GM19193 (cell line): ENCODE measurements around the gene FAM111A.
A peak's percentile ranks its signal among the peaks of the same experiment; 100 is the strongest.

Source experiments
- POLR2A ChIP-seq: IDR thresholded peaks from 4 replicates; pipeline ENCODE4 v1.6.1; 2011; ENCODE audit not compliant: insufficient read depth, insufficient read length; ENCODE audit errors: extremely low read depth

FAM111A gene, protein sequence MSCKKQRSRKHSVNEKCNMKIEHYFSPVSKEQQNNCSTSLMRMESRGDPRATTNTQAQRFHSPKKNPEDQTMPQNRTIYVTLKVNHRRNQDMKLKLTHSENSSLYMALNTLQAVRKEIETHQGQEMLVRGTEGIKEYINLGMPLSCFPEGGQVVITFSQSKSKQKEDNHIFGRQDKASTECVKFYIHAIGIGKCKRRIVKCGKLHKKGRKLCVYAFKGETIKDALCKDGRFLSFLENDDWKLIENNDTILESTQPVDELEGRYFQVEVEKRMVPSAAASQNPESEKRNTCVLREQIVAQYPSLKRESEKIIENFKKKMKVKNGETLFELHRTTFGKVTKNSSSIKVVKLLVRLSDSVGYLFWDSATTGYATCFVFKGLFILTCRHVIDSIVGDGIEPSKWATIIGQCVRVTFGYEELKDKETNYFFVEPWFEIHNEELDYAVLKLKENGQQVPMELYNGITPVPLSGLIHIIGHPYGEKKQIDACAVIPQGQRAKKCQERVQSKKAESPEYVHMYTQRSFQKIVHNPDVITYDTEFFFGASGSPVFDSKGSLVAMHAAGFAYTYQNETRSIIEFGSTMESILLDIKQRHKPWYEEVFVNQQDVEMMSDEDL

DNA sequence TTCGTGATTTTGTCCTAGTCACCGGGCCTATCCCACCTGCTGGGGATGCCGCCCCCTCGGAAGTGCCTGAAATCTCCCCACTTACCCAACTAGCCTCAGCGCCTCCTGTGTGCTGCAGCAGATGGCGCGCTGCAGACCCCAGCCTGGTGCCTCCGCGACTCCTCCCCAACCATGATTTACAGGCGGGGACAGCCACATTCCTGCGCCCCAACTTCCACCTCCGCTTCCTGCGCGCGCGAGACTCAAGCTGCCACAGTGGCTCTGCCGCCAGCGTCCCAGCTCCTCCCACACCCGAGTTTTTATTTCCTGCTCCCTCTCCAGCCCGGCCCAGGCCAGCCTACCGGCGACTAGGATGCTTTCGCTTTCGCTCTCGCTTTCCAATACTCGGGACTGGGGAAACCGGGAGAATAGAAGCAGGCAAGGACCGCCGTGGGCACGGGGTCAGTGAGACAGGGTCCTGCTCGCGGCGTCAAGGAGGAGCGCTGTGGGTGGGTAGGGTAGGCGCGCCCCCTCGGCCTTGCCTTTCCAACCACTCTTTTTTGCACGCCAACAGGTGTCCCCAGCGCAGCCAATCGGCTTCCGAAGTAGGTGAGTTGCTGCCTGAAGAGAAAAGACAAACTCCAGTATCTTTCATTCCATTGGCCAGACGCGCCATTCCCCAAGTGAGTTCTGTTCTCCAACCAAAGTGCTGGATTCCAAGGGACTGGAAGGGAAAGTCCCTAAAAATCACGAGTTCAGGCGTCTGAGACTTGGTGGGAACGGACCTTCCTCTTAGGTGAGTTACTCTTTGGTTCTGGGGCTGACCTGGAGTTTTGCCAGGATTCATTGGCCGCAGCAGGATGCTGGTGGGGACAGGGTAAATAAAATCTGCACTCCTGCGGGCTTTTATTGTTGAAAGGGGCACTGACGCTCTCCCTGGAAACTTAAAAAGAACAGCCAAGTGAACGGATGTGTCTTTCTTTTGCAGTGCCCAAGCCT is at the start of gene FAM111A:
Gene FAM111A (plus strand): TSS at position 327 of the 978 bp plus-strand sequence. CDS start 6,017 bp downstream, outside the sequence.
- peak; percentile 65 for TF ChIP-seq POLR2A

DNA sequence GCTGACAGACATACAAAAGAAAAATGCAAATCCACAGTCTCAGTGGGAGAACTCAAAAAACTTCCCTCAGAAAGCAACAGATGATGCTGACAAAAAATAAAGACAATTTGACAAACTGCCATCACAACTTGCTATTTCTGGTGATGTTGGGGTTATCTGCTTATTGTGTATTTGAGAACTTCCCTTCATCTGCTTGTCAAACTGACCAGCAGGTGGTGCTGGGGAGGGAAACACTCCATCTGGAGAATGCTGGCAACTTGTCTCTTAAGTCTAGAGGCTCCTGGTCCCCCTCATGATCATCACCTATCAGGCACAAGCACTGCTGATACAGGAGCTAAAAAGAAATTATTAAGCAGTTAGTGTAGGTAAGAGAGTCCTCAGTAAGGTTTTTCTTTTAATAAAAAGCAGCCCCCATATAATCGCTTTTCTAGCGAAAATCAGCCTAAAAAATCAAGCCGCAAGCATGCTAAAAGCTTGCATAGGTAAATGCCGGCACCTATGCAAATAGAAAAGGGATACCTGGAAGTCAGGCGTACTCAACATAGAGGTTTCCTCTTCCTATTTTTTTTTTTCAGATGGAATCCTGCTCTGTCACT is 45.4 kb upstream of the FAM111A start:
- TF ChIP-seq POLR2A, result no peak

DNA sequence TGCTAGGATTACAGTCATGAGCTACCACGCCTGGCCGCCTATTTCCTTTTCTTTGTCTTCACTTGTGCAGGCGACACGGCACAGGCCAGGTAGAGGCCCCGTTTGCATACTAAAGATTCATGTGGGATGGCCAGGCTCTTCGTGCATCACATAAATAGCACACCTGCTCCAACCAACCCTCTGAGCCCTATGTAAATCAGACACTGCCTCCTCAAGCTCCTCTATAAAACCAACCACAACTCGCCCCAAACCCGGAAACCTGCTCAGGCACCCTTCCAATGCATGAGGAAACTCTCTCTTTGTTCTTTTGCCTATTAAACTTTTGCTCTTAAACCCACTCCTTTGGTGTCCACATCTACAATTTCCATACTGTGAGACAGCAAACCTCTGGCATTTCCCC is 44.7 kb upstream of the FAM111A start:
- TF ChIP-seq POLR2A, result peak; percentile 31

DNA sequence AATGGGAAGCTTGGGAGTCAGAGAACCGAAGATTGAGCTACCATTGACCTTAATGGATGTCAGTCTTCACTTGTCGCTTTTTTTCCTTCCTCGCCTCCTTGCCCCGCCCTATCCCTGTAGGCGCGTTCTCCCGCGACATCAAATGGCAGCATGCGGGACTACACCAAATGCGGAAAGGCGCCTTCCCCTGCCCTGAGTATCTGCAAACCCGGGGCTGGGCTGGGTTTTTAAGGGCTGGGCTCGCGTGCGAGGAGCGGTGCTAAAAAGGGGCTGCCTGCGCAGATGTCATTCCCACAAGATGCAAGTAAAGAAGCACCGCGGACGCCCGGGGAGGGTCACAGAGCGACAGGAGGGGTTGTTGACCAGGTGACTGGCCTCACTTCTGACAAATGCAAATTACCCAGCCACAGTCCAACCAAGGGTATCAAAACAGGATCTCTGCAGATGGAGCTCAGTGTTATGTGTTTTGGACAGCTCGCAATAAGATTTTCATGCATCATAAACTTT is 40.3 kb upstream of the FAM111A start:
- no peak for TF ChIP-seq POLR2A

DNA sequence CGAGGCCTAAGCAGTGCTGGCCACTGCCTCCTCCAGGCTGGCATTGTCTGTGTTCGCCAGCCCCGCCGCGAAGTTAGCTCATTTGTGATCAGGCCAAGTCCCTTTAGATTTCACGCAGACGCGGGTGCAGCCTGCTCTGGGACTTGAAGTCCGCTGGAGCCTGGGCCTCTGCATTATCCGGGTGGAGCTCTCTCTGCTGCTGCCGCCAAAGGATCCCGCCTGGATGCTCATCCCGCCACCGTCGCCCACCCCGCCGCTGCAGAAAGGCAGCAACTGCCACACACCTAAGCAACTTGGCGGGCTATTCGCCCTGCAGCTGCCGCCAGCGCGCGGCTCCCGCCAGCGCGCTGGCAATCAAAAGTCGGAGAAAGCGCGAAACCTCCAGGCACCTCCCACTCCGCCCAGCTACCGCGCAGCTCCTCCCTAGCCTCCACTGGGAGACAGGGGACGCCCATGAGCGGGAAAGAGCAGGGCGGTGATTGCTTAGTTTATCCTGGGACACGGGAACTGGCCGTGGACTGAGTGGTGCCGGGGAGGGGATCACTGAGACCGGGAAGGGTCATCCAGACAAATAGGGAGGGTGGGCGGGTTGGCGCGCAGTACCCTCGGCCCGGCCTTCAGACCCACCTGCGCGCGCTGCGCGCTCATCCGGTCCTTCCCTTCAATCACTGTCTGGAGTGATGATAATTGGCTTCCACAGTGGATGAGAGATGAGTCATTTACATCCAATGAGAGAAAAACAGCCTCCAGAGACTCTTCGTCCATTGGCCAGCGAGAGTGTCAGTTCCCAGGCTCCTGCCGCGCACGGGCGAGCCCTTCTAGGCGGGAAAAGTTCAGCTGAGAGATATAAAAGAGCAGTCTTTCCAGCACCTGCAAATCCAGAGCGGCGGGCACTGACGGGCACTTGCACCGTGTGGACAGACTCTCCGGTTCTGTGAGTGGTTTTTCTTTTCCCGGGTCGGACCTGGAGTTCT is 36.0 kb upstream of the FAM111A start, which contains the start of gene FAM111B:
Gene FAM111B (plus strand): TSS at position 875 of the 974 bp plus-strand sequence. CDS start 2,389 bp downstream, outside the sequence.
- TF ChIP-seq POLR2A, result peak; percentile 85

DNA sequence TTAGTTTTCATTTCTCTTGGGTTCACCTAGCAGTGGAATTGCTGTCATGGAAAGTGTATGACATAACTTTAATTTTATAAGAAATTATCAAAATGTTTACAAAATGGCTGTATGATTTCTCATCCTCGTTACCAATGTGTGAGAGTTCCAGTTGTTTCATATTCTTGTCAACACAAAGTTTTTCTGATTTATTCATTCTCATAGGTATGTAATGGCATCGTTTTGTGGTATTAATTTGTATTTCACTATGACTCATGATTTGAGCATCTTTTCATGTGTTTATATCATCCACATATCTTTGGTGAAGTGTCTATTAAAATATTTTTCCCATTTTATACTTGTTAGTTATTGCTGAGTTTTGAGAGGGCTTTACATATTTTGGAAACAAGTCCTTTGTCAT is 30.2 kb upstream of the FAM111A start:
- TF ChIP-seq POLR2A, result no peak

DNA sequence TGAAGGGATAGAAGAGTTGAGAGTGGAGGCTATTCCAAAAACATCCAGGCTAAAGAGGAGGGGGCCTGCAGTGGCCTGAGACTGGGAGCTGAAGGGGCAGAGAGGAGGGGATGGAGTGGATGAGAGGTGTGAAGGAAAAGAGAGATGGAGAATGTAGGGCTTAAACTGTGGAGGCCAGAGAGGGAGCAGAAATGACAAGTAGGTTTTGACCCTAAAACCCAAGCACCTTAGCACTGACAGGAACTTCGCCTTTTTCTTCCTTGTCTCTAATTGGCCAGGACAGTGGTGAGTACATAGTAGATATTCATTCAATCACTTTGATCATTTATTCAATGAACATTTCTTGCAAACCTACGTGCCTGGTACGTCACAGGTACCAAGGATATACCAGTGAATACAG is 28.3 kb upstream of the FAM111A start:
- TF ChIP-seq POLR2A, result no peak

DNA sequence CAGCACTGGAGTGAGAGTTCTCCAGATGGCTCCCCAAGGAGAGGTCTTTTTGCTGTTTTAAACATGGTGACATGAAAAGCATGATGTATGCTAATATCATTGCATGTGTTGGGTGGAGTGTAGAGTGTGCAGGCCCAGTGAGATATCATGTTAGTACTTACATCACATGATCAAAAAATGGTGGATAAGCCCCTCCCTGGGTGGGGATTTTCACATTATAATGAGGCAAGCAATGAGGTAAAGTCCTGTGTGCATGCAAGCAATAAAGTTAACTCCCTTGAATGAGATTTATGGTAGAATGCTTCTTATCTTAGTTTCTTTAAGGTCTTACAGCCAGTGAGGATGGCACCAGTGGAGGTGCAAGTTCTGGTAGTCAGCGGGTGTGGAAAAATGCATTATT is 27.1 kb upstream of the FAM111A start:
- TF ChIP-seq POLR2A, result no peak

DNA sequence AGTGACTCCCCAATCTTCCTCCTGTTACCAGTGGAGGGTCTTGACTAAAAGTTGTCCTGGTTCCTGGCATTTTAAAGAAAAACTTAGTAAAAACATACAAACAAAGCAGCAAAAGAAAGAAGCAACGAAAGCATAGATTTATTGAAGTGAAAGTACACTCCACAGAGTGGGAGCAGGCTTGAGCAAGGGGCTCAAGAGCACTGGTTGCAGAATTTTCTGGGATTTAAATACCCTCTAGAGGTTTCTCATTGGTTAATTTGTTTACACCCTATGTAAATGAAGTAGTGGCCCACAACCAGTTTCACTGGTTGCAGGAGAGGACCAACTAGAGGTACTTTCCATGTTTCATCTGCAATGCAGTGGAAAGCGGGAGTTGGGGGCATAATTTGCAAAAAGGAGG is 24.9 kb upstream of the FAM111A start:
- no peak for TF ChIP-seq POLR2A

DNA sequence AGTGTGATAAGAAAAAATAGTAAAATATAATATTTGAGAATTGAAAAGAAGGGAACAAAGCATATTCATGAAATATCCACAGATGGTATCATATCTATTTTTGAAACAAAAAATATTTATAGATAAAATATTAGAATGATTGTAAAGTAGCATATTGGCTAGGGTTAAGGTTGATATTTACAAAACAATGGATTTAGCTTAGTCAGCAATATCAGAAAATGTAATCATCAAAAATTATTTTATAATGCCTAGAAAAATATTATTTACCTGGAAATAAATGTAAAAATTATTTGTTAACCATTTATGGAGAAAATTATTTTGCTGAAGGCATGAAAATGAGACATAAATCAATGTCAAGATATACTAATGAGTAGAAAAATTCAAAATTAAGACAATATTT is 22.8 kb upstream of the FAM111A start:
- no peak for TF ChIP-seq POLR2A

DNA sequence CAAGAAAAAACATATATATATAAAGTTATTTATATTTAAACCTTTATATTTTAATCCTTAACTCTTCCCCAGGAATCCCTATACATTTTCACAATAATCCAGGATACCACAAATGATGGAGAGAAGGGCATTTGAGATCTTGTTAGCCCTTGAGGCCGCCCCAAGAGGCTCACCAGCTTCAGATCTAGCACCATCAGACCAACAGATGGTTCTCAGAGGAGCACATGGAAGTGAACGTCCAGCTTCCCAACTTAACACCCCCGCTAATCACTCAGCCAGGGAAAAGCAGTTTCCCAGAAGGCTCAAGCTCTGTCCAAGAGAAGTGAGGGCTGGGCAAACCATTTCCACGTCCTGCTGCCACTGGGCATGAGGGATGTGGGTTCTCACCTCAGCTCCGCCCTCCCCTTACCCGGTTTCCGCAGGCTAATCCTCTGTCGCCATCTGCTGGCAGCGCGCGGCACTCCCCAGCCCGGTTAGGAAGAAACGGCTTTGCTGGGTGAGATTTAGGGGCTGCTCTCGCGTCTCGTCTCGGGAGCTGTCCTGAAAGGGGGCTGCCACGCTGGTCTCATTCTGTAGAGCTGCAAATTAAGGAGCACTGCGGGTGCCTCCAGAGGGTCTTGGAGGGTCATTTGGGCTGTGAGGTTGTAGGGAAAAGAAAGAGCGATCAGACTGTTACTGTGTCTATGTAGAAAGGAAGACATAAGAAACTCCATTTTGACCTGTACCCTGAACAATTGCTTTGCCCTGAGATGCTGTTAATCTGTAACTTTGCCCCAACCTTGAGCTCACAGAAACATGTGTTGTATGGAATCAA is 6.8 kb upstream of the FAM111A start:
- no peak for TF ChIP-seq POLR2A

DNA sequence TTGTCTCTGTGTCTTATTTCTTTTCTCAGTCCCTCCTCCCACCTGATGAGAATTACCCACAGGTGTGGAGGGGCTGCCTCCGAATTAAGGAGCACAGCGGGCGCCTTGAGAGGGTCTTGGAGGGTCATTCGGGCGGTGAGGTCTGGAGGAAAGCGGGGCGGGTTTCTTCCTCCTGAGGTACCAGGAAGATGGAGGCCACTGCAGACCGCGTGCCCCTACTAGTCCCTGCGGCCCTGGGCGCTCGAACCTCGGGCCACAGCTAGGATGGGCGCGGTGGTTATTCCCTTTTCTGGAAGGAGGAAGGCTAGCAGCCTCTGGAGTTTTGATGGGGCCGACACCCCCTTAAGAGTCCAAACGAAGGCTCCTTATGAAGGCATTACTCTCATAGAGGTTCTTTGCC is 5.5 kb upstream of the FAM111A start:
- no peak for TF ChIP-seq POLR2A
